Head of caudate nucleus (tissue), 42 donors: ENCODE data around the gene ZNF865.
A peak's percentile ranks its signal among the peaks of the same experiment; 100 is the strongest.

Experiments
- DNase-seq, 42 donors: peaks; one replicate each; pipeline versions ENCODE4 v3.0.0 to v3.0.0-alpha.2; 2020 to 2021; ENCODE audit warnings: mixed read lengths in 7 of 42
- intact Hi-C: fragments of 100-400 bp; cut with DNase I; formaldehyde crosslinking; loops from one replicate; pipeline ENCODE4 v1.15.0; 2022

The ZNF865 gene

DNA sequence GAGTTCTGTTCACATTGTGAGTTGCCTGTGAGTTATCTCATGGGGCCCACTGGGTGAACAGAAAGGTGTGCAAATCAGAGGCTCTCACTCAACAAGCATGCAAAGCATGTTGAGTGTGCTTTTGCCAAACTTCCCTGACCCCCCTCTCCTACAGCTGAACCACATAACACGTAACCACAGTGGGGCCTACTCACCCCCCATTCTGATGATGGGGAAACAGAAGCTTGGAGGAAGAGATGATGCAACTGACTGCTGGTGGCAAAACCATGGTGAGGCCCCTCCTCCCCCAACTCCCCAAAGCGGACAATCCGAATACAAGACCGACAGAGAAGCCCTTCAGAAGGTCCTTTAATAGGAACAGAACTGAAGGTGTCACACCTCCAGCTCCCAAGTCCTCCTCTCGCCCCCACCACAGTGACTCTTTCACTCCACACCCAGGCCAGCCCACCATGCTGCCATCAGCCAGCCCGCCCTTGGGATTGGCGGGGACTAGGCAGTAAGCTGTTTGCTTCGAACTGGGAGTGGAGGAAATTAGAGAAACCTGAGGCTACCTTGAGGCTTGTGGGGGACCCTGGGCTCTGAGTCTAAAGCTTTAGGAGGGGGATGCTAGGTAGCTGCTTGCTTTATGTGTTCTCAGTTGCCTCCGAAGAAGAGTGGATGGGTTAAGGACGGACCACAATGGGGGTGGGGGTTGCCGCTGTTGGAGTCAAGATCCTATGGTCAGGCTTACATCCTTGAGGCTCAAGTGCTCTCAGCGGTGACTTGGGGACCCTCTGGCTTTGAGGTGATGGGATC, 15.2 kb downstream of the ZNF865 start:
- peak in 1 of 42 donors; percentile 44 for DNase-seq

DNA sequence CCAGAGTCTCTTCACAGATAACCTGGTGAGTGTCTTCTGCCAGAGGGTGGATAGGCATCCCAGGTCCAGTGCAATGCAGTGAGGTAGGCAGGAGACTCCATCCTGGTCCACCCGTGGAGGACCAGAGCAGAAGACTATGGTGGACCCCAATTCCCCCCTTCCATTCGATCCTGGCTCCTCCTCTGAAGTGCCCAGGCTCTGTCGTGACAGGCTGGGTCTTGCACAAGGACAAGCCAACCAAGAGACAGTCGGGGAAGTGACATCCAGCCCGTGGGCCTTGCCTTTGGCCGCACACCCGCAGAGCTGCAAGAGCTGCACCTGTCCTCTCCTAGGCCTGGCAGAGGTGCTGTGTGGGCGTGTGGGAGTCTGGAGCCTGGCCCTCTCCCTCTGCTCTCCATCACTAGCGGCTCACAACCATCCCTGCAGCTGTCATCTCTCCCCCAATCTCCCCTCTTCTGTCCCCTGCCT, 15.8 kb downstream of the ZNF865 start:
- no peak for DNase-seq
- intact Hi-C loops, result no loop called here

More for the DNA sequence above, 15.2 kb downstream of the ZNF865 start:
- intact Hi-C loops, result no loop called here

GRCh38 chr19:55621673-55622231, 16.3 kb downstream of the ZNF865 start:
- intact Hi-C loops, result no loop called here
- no peak for DNase-seq

GRCh38 chr19:55622242-55622969, 17.0 kb downstream of the ZNF865 start:
- intact Hi-C loops, result no loop called here
- no peak for DNase-seq

- intact Hi-C loops, result no loop called here
- no peak for DNase-seq
These were observed 17.7 kb downstream of the ZNF865 start for GRCh38 chr19:55623130-55623529.

DNA sequence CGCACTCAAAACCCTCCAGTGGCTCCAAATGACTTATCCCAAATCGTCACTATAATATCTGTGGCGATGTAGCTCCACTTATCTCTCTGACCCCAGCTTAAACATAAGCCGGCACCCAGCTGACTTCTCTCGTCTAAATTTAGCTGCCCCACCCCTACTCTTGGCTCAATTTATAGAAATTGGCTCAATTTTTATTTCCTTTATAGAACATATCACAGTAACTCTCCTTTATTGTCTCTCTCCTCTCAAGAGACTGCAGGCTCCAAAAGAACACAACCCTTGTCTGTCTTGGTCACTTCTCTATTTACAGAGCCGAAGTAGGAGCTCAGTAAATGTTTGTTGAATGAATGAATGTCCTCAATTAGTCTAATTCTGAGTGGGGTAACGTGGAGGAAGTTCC, 18.1 kb downstream of the ZNF865 start:
- intact Hi-C loops, result no loop called here
- DNase-seq, result no peak

DNA sequence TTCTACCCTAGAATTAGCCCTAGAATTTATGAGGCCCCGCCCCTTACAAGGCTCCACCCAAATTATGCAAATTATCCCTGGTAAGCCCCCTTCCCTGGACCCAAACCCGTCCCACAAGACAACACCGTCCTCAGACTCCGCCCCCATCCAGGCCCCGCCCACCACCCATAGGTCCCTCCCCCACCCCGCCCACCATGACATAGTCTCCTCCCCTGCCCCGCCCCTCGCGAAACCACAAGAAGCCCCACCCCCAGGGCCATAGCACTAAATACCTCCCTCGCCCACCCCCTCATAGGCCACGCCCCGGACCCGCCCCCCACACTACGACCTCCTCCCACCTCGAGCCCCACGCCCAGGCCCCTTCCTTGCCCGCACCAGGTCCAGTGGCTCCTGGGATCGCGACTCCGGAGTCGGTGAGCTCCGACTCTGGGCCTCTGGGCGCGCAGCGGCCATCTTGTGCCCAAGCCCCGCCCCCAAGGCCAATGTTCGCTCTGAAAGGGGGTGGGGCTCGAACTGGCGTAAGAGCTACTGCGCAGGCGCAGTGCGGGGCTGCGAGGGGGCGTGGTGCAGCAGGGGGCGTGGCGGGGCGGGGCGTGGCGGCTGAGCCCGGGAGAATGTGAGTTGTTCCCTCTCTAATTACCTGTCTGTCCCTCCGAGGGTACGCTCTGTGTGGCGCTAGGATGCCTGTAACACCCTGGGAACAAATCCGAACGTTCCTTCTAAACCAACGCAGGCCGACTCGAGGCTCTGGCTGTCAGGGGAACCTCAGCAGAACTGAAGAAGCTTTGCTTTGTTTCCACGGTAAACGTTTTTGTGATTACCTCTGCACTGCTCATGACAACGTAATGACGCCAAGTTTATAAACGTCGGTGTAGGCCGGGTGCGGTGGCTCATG, 18.9 kb downstream of the ZNF865 start, which contains the start of gene ZNF784:
Gene ZNF784 (minus strand): TSS at position 458 of the 895 bp plus-strand sequence. CDS start 5 bp downstream, at position 453.
- intact Hi-C loops, result no loop called here
- peak; percentile 77 to 96 (median 92) for DNase-seq

- no peak for DNase-seq
These were observed 19.5 kb downstream of the ZNF865 start for GRCh38 chr19:55625004-55625326.

GRCh38 chr19:55626350-55626749, 20.9 kb downstream of the ZNF865 start:
- DNase-seq, result no peak
- intact Hi-C loops, result no loop called here

More at GRCh38 chr19:55625004-55625326, 19.5 kb downstream of the ZNF865 start:
- intact Hi-C loops, result no loop called here

- DNase-seq, result peak in 41 of 42 donors; percentile 49 to 98 (median 86)
- intact Hi-C loops, result no loop called here
These were observed 27.0 kb downstream of the ZNF865 start for GRCh38 chr19:55632463-55632834.

DNA sequence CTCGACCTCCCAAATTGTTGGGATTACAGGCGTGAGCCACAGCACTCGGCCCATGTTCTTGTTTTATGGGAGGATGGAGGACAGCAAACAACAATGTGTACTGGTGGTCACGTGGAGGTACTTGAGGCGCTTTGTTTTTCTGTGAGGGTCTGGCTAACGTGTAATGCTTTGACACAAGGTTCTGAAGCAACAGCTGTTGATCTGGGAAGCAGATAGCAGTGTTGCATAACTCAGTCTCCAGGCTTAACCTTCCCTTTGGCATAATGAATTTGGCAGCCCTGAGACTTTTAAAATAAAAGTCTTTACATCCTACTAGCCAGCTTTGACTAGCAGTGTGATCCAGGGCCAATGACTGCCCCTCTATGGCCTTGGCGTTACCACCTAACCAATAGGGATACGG, 28.4 kb downstream of the ZNF865 start:
- intact Hi-C loops, result no loop called here

GRCh38 chr19:55635334-55635717, 29.9 kb downstream of the ZNF865 start:
- DNase-seq, result no peak
- intact Hi-C loops, result no loop called here

More for the DNA sequence above, 28.4 kb downstream of the ZNF865 start:
- no peak for DNase-seq

GRCh38 chr19:55635856-55636440, 30.5 kb downstream of the ZNF865 start:
- no peak for DNase-seq
- intact Hi-C loops, result no loop called here

DNA sequence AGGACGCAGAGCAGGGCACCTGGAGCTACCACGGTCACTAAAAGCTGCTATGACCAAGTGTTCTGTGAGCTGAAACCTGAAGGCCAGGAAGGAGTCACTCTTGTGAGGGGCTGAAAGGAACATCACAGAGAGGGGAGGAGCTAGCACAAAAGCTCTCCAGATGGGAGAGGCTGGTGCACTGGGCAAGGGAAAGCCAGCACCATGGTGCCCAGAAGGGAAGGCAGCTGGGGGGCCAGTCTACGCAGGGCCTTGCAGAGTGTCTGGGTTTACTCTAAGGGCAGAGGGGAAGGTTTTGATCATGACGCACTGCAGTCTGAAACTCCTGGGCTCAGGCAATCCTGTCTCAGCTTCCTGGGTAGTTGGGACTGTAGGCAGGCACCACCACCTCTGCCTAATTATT, 31.3 kb downstream of the ZNF865 start:
- intact Hi-C loops, result no loop called here
- no peak for DNase-seq

- no peak for DNase-seq
- intact Hi-C loops, result no loop called here
These were observed 32.1 kb downstream of the ZNF865 start for GRCh38 chr19:55637534-55637933.

GRCh38 chr19:55638864-55639359, 33.5 kb downstream of the ZNF865 start:
- peak in 8 of 42 donors; percentile 29 to 64 (median 38) for DNase-seq

GRCh38 chr19:55640043-55640576, 34.7 kb downstream of the ZNF865 start:
- intact Hi-C loops, result no loop called here
- DNase-seq, result peak in 37 of 42 donors; percentile 42 to 79 (median 62)

More at GRCh38 chr19:55638864-55639359, 33.5 kb downstream of the ZNF865 start:
- intact Hi-C loops, result no loop called here
